Endothelial cell (in vitro differentiated cells): ENCODE data around the gene SIVA1. TPM values are rescaled to one million over a fixed set of nuclear protein-coding genes. Genes with fewer than 3 reads are reported as not detected.

Source experiments
- DNase-seq: peaks from one replicate; pipeline ENCODE4 v3.0.0; 2021; ENCODE audit warnings: low spot score
- H3K27ac Mint-ChIP-seq: one replicate; pipeline ENCODE4 v1.8.0; 2021; ENCODE audit warnings: mixed read lengths, inconsistent platforms; ENCODE audit not compliant: unreplicated experiment
- H3K27me3 Mint-ChIP-seq: one replicate; pipeline ENCODE4 v1.8.0; 2021; ENCODE audit warnings: mild to moderate bottlenecking, moderate library complexity, mixed read lengths, inconsistent platforms; ENCODE audit not compliant: unreplicated experiment
- H3K36me3 Mint-ChIP-seq: one replicate; pipeline ENCODE4 v1.8.0; 2021; ENCODE audit warnings: mild to moderate bottlenecking, low read depth, mixed read lengths, inconsistent platforms; ENCODE audit not compliant: unreplicated experiment
- H3K4me1 Mint-ChIP-seq: one replicate; pipeline ENCODE4 v1.8.0; 2021; ENCODE audit warnings: mild to moderate bottlenecking, mixed read lengths, inconsistent platforms; ENCODE audit not compliant: unreplicated experiment
- H3K4me3 Mint-ChIP-seq: one replicate; pipeline ENCODE4 v1.8.0; 2021; ENCODE audit warnings: mild to moderate bottlenecking, mixed read lengths, inconsistent platforms; ENCODE audit not compliant: unreplicated experiment
- H3K9me3 Mint-ChIP-seq: one replicate; pipeline ENCODE4 v1.8.0; 2021; ENCODE audit warnings: mixed read lengths, inconsistent platforms; ENCODE audit not compliant: unreplicated experiment
- total RNA-seq: library from RNA; stranded (reverse); fragmentation: NEBNext Ultra II Directional; extraction: Animal tissue kit (Norgen Biotek cat#: 25700); gene quantifications from one replicate; pipeline ENCODE4 v1.2.1, GENCODE V29; 2021; ENCODE audit not compliant: unreplicated experiment
- TF ChIP-seq, protein P1 (sequence below): fragments of 200-600 bp; sonication (generic); IDR thresholded peaks from one replicate; pipeline ENCODE4 v1.5.0; 2021; ENCODE audit warnings: antibody characterized with exemption; ENCODE audit not compliant: unreplicated experiment

Gene SIVA1
- total RNA-seq, 1 donor from 2014 or later: 84.3 TPM

- Mint-ChIP-seq H3K27me3 (peaks cover 14% of the 10 kb centered on the region), H3K27ac (peak overlapping the region; percentile 96), H3K4me1 (peaks cover 34% of the 10 kb centered on the region), H3K4me3 (peak overlapping the region; percentile 76), H3K9me3 (no peaks in the 10 kb centered on the region), H3K36me3 (peaks cover 28% of the 10 kb centered on the region)
- TF ChIP-seq, protein P1, sequence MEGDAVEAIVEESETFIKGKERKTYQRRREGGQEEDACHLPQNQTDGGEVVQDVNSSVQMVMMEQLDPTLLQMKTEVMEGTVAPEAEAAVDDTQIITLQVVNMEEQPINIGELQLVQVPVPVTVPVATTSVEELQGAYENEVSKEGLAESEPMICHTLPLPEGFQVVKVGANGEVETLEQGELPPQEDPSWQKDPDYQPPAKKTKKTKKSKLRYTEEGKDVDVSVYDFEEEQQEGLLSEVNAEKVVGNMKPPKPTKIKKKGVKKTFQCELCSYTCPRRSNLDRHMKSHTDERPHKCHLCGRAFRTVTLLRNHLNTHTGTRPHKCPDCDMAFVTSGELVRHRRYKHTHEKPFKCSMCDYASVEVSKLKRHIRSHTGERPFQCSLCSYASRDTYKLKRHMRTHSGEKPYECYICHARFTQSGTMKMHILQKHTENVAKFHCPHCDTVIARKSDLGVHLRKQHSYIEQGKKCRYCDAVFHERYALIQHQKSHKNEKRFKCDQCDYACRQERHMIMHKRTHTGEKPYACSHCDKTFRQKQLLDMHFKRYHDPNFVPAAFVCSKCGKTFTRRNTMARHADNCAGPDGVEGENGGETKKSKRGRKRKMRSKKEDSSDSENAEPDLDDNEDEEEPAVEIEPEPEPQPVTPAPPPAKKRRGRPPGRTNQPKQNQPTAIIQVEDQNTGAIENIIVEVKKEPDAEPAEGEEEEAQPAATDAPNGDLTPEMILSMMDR: peak; percentile 97
- DNase-seq: peak; percentile 99
Observed at GRCh38 chr14:104768437-104769323, 15.7 kb downstream of the SIVA1 start.

DNA sequence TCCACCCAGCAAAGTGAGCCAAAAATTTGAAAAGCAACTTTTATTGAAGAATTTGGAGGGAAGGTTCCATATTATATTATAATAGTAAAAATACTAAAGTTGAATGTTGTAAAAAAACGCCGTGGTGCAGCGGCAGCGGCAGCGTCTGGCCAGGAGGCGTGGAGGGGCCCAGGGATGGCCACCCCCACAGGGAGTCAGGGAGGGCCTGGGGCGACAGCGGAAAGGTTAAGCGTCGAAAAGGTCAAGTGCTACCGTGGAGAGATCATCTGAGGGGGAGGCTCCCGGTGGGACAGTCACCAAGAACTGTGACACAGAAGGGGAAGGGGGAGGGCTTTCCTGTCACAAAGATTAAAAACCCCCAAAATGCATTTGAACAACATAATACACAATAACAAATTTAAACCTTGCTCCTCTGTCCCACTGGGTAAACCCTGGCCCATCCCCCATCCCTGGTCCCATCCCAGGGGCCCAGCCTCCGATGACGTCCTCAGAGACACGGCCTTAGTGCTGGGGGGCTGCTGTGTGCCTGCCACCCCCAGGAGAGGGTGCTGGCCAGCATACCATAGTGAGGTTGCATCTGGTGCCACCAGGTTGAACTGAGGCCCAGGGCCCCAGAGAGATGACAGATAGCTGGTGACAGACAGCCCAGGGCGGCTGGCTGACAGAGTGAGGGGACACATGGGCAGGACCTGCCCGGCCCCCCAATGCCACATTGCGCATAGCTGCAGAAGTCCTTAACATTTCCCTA lies 16.6 kb downstream of the SIVA1 start:
- peak overlapping the region; percentile 30 for H3K27ac Mint-ChIP-seq
- DNase-seq: no peak
- TF ChIP-seq, protein P1: no peak
- H3K4me3 Mint-ChIP-seq: peak overlapping the region; percentile 12
- peaks cover 34% of the 10 kb centered on the region for H3K4me1 Mint-ChIP-seq
- H3K9me3 Mint-ChIP-seq: no peaks in the 10 kb centered on the region
- H3K27me3 Mint-ChIP-seq: peaks cover 16% of the 10 kb centered on the region
- H3K36me3 Mint-ChIP-seq: peaks cover 28% of the 10 kb centered on the region

DNA sequence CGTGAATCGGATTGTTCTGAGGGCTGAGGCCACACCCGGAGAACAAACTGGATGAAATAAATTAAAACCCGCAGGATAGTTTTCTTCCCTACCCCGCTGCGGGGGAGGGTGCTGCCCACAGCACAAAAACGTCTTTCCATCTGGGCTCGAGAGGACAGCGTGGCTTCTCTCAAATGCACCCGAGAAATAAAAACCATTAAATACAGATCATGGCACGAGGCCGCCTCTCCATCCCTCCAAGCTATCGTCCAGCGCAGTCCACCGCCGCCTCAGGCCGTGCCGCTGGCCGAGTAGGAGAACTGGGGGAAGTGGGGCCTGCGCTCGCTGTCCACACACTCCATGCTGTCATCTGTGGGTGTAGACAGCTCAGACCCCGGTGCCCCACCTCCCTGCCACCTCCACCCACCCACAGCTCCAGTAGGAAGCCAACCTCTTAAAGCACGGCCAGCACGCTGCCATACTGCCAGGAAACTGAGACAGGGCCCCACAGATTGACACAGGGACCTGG lies 17.2 kb downstream of the SIVA1 start:
- peak overlapping the region; percentile 30 for H3K27ac Mint-ChIP-seq

DNA sequence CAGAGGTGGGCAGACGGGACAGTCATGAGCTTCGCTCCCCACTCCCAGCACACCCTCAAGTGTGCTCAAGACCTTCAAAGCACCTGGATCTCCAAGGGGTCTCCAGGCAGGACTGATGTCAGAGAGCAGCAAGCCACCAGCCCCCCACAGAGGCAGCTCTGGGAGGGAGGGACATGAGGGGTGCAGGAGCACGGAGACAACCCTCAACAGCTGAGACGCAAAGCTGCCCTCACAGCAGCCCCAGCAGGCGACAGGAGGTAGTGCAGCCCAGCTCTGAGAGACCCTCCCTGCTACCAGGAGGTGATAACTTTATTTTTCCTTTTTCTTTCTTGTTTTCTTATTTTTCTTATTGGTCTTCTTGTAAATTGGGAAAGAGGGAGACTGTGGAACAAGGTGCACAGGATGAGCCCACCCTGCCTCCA lies 17.9 kb downstream of the SIVA1 start:
- Mint-ChIP-seq H3K27ac (peak overlapping the region; percentile 52), H3K9me3 (no peaks in the 10 kb centered on the region), H3K4me1 (peaks cover 29% of the 10 kb centered on the region), H3K36me3 (peaks cover 21% of the 10 kb centered on the region), H3K4me3 (peak overlapping the region; percentile 62), H3K27me3 (peaks cover 14% of the 10 kb centered on the region)
- TF ChIP-seq, protein P1: peak; percentile 42
- no peak for DNase-seq

More for the DNA sequence above, 17.2 kb downstream of the SIVA1 start:
- TF ChIP-seq, protein P1: no peak
- H3K4me3 Mint-ChIP-seq: peak overlapping the region; percentile 12
- no peak for DNase-seq
- peaks cover 17% of the 10 kb centered on the region for H3K27me3 Mint-ChIP-seq
- H3K4me1 Mint-ChIP-seq: peaks cover 34% of the 10 kb centered on the region
- peaks cover 28% of the 10 kb centered on the region for H3K36me3 Mint-ChIP-seq
- no peaks in the 10 kb centered on the region for H3K9me3 Mint-ChIP-seq
